Measurements from ENCODE around the gene TOR1AIP2. TPM values are rescaled to one million over a fixed set of nuclear protein-coding genes. Genes with fewer than 3 reads are reported as not detected.

TOR1AIP2 gene
- total and polyA plus RNA-seq, 2 of the 13 experiments (the other 11 are each of a cell fraction or from before 2014, with no cell fraction given): 35.2 to 65.8 TPM

- TF ChIP-seq ZBTB44 (CRISPR knock-in tag; IDR thresholded peaks at IDR 0.05): no peak
- TF ChIP-seq, protein P1, sequence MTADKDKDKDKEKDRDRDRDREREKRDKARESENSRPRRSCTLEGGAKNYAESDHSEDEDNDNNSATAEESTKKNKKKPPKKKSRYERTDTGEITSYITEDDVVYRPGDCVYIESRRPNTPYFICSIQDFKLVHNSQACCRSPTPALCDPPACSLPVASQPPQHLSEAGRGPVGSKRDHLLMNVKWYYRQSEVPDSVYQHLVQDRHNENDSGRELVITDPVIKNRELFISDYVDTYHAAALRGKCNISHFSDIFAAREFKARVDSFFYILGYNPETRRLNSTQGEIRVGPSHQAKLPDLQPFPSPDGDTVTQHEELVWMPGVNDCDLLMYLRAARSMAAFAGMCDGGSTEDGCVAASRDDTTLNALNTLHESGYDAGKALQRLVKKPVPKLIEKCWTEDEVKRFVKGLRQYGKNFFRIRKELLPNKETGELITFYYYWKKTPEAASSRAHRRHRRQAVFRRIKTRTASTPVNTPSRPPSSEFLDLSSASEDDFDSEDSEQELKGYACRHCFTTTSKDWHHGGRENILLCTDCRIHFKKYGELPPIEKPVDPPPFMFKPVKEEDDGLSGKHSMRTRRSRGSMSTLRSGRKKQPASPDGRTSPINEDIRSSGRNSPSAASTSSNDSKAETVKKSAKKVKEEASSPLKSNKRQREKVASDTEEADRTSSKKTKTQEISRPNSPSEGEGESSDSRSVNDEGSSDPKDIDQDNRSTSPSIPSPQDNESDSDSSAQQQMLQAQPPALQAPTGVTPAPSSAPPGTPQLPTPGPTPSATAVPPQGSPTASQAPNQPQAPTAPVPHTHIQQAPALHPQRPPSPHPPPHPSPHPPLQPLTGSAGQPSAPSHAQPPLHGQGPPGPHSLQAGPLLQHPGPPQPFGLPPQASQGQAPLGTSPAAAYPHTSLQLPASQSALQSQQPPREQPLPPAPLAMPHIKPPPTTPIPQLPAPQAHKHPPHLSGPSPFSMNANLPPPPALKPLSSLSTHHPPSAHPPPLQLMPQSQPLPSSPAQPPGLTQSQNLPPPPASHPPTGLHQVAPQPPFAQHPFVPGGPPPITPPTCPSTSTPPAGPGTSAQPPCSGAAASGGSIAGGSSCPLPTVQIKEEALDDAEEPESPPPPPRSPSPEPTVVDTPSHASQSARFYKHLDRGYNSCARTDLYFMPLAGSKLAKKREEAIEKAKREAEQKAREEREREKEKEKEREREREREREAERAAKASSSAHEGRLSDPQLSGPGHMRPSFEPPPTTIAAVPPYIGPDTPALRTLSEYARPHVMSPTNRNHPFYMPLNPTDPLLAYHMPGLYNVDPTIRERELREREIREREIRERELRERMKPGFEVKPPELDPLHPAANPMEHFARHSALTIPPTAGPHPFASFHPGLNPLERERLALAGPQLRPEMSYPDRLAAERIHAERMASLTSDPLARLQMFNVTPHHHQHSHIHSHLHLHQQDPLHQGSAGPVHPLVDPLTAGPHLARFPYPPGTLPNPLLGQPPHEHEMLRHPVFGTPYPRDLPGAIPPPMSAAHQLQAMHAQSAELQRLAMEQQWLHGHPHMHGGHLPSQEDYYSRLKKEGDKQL (CRISPR knock-in tag; IDR thresholded peaks at IDR 0.05; ENCODE audit: low read depth): no peak; the same call in 1 of the 2 replicates
- no peak for TF ChIP-seq ZBTB1 (CRISPR knock-in tag; IDR thresholded peaks at IDR 0.05; ENCODE audit: borderline replicate concordance)
- peak; percentile 2; the same call in 1 of the 2 replicates for TF ChIP-seq ZNF879 (CRISPR knock-in tag; IDR thresholded peaks at IDR 0.05)
- TF ChIP-seq MIER3 (CRISPR knock-in tag; IDR thresholded peaks at IDR 0.05; ENCODE audit: borderline replicate concordance): no peak
- no peak for TF ChIP-seq TEAD3 (CRISPR knock-in tag; optimal IDR thresholded peaks at IDR 0.05; ENCODE audit: borderline replicate concordance)
- TF ChIP-seq ZNF550 (CRISPR knock-in tag; IDR thresholded peaks at IDR 0.05; ENCODE audit: borderline replicate concordance): no peak
- TF ChIP-seq NR0B2 (CRISPR knock-in tag; IDR thresholded peaks at IDR 0.05): no peak; the same call in 1 of the 2 replicates
- TF ChIP-seq HMG20B (CRISPR knock-in tag; conservative IDR thresholded peaks at IDR 0.05): no peak
- TF ChIP-seq, protein P2, sequence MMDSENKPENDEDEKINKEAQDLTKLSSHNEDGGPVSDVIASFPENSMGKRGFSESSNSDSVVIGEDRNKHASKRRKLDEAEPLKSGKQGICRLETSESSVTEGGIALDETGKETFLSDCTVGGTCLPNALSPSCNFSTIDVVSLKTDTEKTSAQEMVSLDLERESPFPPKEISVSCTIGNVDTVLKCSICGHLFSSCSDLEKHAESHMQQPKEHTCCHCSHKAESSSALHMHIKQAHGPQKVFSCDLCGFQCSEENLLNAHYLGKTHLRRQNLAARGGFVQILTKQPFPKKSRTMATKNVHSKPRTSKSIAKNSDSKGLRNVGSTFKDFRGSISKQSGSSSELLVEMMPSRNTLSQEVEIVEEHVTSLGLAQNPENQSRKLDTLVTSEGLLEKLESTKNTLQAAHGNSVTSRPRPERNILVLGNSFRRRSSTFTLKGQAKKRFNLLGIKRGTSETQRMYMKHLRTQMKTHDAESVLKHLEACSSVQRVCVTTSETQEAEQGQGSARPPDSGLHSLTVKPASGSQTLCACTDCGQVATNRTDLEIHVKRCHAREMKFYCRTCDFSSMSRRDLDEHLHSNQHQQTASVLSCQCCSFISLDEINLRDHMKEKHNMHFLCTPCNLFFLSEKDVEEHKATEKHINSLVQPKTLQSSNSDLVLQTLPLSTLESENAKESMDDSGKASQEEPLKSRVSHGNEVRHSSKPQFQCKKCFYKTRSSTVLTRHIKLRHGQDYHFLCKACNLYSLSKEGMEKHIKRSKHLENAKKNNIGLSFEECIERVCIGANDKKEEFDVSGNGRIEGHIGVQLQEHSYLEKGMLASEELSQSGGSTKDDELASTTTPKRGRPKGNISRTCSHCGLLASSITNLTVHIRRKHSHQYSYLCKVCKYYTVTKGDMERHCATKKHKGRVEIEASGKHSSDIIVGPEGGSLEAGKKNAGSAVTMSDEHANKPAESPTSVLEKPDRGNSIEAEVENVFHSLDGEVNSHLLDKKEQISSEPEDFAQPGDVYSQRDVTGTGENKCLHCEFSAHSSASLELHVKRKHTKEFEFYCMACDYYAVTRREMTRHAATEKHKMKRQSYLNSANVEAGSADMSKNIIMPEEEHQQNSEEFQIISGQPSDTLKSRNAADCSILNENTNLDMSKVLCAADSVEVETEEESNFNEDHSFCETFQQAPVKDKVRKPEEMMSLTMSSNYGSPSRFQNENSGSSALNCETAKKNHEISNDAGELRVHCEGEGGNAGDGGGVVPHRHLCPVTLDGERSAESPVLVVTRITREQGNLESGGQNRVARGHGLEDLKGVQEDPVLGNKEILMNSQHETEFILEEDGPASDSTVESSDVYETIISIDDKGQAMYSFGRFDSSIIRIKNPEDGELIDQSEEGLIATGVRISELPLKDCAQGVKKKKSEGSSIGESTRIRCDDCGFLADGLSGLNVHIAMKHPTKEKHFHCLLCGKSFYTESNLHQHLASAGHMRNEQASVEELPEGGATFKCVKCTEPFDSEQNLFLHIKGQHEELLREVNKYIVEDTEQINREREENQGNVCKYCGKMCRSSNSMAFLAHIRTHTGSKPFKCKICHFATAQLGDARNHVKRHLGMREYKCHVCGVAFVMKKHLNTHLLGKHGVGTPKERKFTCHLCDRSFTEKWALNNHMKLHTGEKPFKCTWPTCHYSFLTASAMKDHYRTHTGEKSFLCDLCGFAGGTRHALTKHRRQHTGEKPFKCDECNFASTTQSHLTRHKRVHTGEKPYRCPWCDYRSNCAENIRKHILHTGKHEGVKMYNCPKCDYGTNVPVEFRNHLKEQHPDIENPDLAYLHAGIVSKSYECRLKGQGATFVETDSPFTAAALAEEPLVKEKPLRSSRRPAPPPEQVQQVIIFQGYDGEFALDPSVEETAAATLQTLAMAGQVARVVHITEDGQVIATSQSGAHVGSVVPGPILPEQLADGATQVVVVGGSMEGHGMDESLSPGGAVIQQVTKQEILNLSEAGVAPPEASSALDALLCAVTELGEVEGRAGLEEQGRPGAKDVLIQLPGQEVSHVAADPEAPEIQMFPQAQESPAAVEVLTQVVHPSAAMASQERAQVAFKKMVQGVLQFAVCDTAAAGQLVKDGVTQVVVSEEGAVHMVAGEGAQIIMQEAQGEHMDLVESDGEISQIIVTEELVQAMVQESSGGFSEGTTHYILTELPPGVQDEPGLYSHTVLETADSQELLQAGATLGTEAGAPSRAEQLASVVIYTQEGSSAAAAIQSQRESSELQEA (CRISPR knock-in tag; IDR thresholded peaks at IDR 0.05; ENCODE audit: not compliant biosample characterization): no peak
- TF ChIP-seq RARA (CRISPR knock-in tag; IDR thresholded peaks at IDR 0.05): no peak
- no peak for TF ChIP-seq ZNF563 (CRISPR knock-in tag; IDR thresholded peaks at IDR 0.05)
Measured at GRCh38 chr1:179881642-179882252, 4.1 kb upstream of the TOR1AIP2 start (continued).

All from HepG2 (cell line).